ACC112 (cell line): ENCODE data around the gene DHFR2.
"Not testable (repeated sequence)": the region's sequence is repeated elsewhere in the genome, so short reads cannot be mapped to it uniquely, and the experiment has no call there.

ENCODE experiments used
- H2AFZ ChIP-seq: fragments of 200-600 bp; sonication (generic); one replicate; pipeline ENCODE4 v1.6.0; 2017; ENCODE audit warnings: antibody characterized with exemption, low read length; ENCODE audit not compliant: unreplicated experiment
- H3K27ac ChIP-seq: fragments of 200-600 bp; sonication (generic); 2 replicates; pipeline ENCODE4 v1.5.1; 2014; ENCODE audit warnings: low read depth, mild to moderate bottlenecking, antibody characterized with exemption, low read length, moderate library complexity
- H3K27me3 ChIP-seq: fragments of 200-600 bp; sonication (generic); 2 replicates; pipeline ENCODE4 v1.6.1; 2014; ENCODE audit warnings: mild to moderate bottlenecking, antibody characterized with exemption, low read length, moderate library complexity, mixed read lengths; ENCODE audit not compliant: insufficient read depth
- H3K36me3 ChIP-seq: fragments of 200-600 bp; sonication (generic); 2 replicates; pipeline ENCODE4 v1.6.1; 2016; ENCODE audit warnings: mild to moderate bottlenecking, antibody characterized with exemption, low read length, moderate library complexity, mixed read lengths; ENCODE audit not compliant: insufficient read depth
- H3K4me1 ChIP-seq: fragments of 200-600 bp; sonication (generic); one replicate; pipeline ENCODE4 v1.6.1; 2016; ENCODE audit warnings: low read length, mixed read lengths; ENCODE audit not compliant: insufficient read depth, unreplicated experiment, control insufficient read depth
- H3K4me3 ChIP-seq: fragments of 200-600 bp; sonication (generic); 2 replicates; pipeline ENCODE4 v1.5.1; 2014; ENCODE audit warnings: mild to moderate bottlenecking, low read depth, low read length
- H3K79me2 ChIP-seq: fragments of 200-600 bp; sonication (generic); one replicate; pipeline ENCODE4 v1.6.0; 2016; ENCODE audit warnings: low read length; ENCODE audit not compliant: control insufficient read depth, unreplicated experiment, insufficient read depth

The DHFR2 gene

GRCh38 chr3:94065122-94065521 is 2.4 kb upstream of the DHFR2 start:
- Histone ChIP-seq H3K27me3 (no peaks in the 10 kb centered on the region), H3K79me2 (peaks cover 14% of the 10 kb centered on the region), H3K4me3 (peak overlapping the region; percentile 96), H3K4me1 (peaks cover 27% of the 10 kb centered on the region), H2AFZ (no peak overlapping the region), H3K36me3 (peaks cover 17% of the 10 kb centered on the region), H3K27ac (no peak overlapping the region)

- peaks cover 27% of the 10 kb centered on the region for H3K4me1 ChIP-seq
- H3K79me2 ChIP-seq = peaks cover 14% of the 10 kb centered on the region
- H2AFZ ChIP-seq = no peak overlapping the region
- H3K27ac ChIP-seq = peak overlapping the region; percentile 89; the same call in 1 of the 2 replicates
- no peaks in the 10 kb centered on the region for H3K27me3 ChIP-seq
- peak overlapping the region; percentile 96 for H3K4me3 ChIP-seq
- peaks cover 17% of the 10 kb centered on the region for H3K36me3 ChIP-seq
Measured at GRCh38 chr3:94064243-94064860, 1.6 kb upstream of the DHFR2 start.

- Histone ChIP-seq H3K79me2 (peaks cover 14% of the 10 kb centered on the region), H3K4me1 (peaks cover 23% of the 10 kb centered on the region), H3K27ac (peak overlapping the region; percentile 89), H3K27me3 (no peaks in the 10 kb centered on the region), H3K4me3 (peak overlapping the region; percentile 96), H2AFZ (peak overlapping the region; percentile 87), H3K36me3 (peaks cover 17% of the 10 kb centered on the region)
Measured at GRCh38 chr3:94063496-94064119, 892 bp upstream of the DHFR2 start.

GRCh38 chr3:94061297-94061696 is 1.4 kb downstream of the DHFR2 start:
- Histone ChIP-seq H3K36me3 (no peaks in the 10 kb centered on the region), H3K4me1 (peaks cover 23% of the 10 kb centered on the region), H3K27ac (no peak overlapping the region), H2AFZ (no peak overlapping the region), H3K27me3 (no peaks in the 10 kb centered on the region), H3K79me2 (peaks cover 14% of the 10 kb centered on the region), H3K4me3 (no peak overlapping the region)

- Histone ChIP-seq H3K79me2 (no peaks in the 10 kb centered on the region), H3K4me1 (no peaks in the 10 kb centered on the region), H3K27me3 (no peaks in the 10 kb centered on the region), H3K4me3 (no peak overlapping the region), H3K27ac (no peak overlapping the region), H2AFZ (no peak overlapping the region), H3K36me3 (peaks cover 3% of the 10 kb centered on the region; the same call in 1 of the 2 replicates)
Measured at GRCh38 chr3:94050546-94050945, 12.2 kb downstream of the DHFR2 start.

- Histone ChIP-seq H3K4me3 (no peak overlapping the region), H3K27me3 (no peaks in the 10 kb centered on the region), H3K36me3 (peaks cover 3% of the 10 kb centered on the region; the same call in 1 of the 2 replicates), H3K79me2 (no peaks in the 10 kb centered on the region), H2AFZ (no peak overlapping the region), H3K4me1 (no peaks in the 10 kb centered on the region), H3K27ac (no peak overlapping the region)
Measured at GRCh38 chr3:94049267-94049666, 13.4 kb downstream of the DHFR2 start.

- no peaks in the 10 kb centered on the region; the same call in 1 of the 2 replicates for H3K36me3 ChIP-seq
- H3K4me3 ChIP-seq = no peak overlapping the region
- no peaks in the 10 kb centered on the region for H3K27me3 ChIP-seq
- no peaks in the 10 kb centered on the region for H3K4me1 ChIP-seq
- no peak overlapping the region for H2AFZ ChIP-seq
- H3K27ac ChIP-seq = no peak overlapping the region
- no peaks in the 10 kb centered on the region for H3K79me2 ChIP-seq
Measured at GRCh38 chr3:94046533-94046932, 16.2 kb downstream of the DHFR2 start.

- H3K4me3 ChIP-seq, H3K27ac ChIP-seq, H3K27me3 ChIP-seq, H2AFZ ChIP-seq, H3K36me3 ChIP-seq, H3K4me1 ChIP-seq, H3K79me2 ChIP-seq: not testable (repeated sequence)
Measured at GRCh38 chr3:94044100-94044936, 18.4 kb downstream of the DHFR2 start.

- no peak overlapping the region for H3K27ac ChIP-seq
- no peak overlapping the region for H3K4me3 ChIP-seq
- 0 out of 2 replicates have a peak, but pooled peaks cover 3% of the 10 kb centered on the region for H3K36me3 ChIP-seq
- no peaks in the 10 kb centered on the region for H3K27me3 ChIP-seq
- no peaks in the 10 kb centered on the region for H3K4me1 ChIP-seq
- H3K79me2 ChIP-seq = no peaks in the 10 kb centered on the region
- no peak overlapping the region for H2AFZ ChIP-seq
Measured at GRCh38 chr3:94043285-94043684, 19.4 kb downstream of the DHFR2 start.

GRCh38 chr3:94036909-94037507 is 25.7 kb downstream of the DHFR2 start:
- Histone ChIP-seq H2AFZ (no peak overlapping the region), H3K79me2 (no peaks in the 10 kb centered on the region), H3K36me3 (0 out of 2 replicates have a peak, but pooled peaks cover 3% of the 10 kb centered on the region), H3K4me3 (no peak overlapping the region), H3K4me1 (no peaks in the 10 kb centered on the region), H3K27ac (no peak overlapping the region), H3K27me3 (no peaks in the 10 kb centered on the region)
